Activated naive CD8-positive, alpha-beta T cell (primary cell): ENCODE measurements around the gene NUP160.
"Not testable (repeated sequence)": the region's sequence is repeated elsewhere in the genome, so short reads cannot be mapped to it uniquely, and the experiment has no call there.

Experiments
- H3K27ac Mint-ChIP-seq: one replicate; pipeline ENCODE4 v1.8.0; 2021; ENCODE audit warnings: mixed read lengths
- H3K27me3 Mint-ChIP-seq: one replicate; pipeline ENCODE4 v1.8.0; 2021; ENCODE audit warnings: mixed read lengths
- H3K36me3 Mint-ChIP-seq: one replicate; pipeline ENCODE4 v1.8.0; 2021; ENCODE audit warnings: mixed read lengths
- H3K4me1 Mint-ChIP-seq: one replicate; pipeline ENCODE4 v1.8.0; 2021; ENCODE audit warnings: low read depth, mixed read lengths
- H3K4me3 Mint-ChIP-seq: one replicate; pipeline ENCODE4 v1.8.0; 2021; ENCODE audit warnings: mild to moderate bottlenecking, mixed read lengths
- H3K9me3 Mint-ChIP-seq: one replicate; pipeline ENCODE4 v1.8.0; 2021; ENCODE audit warnings: low read depth, mixed read lengths

The NUP160 gene

DNA sequence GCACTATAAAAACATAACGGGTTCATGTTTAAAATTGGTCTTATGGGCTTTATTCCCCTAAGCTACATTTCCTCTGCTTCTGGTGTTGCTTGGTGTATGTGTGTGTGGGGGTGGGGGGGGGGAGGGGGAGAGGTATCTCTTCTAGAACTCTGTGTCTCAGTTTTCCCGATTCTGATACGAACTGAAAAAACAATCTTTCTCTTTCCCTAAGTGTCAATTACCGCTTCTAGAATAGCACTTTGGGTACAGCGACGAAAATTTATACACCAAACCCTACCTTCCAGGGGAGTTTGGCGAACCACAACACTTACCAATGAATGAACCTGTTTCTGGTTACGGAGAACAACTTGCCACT lies 636 bp downstream of the NUP160 start:
- H3K27ac Mint-ChIP-seq = peak overlapping the region; percentile 99
- no peaks in the 10 kb centered on the region for H3K9me3 Mint-ChIP-seq
- peaks cover 45% of the 10 kb centered on the region for H3K4me1 Mint-ChIP-seq
- H3K4me3 Mint-ChIP-seq = peak overlapping the region; percentile 96
- no peaks in the 10 kb centered on the region for H3K27me3 Mint-ChIP-seq
- peaks cover 5% of the 10 kb centered on the region for H3K36me3 Mint-ChIP-seq

GRCh38 chr11:47846998-47847397 lies 1.2 kb downstream of the NUP160 start:
- Mint-ChIP-seq H3K9me3 (no peaks in the 10 kb centered on the region), H3K36me3 (peaks cover 5% of the 10 kb centered on the region), H3K4me1 (peaks cover 42% of the 10 kb centered on the region), H3K4me3 (peak overlapping the region; percentile 96), H3K27me3 (no peaks in the 10 kb centered on the region), H3K27ac (peak overlapping the region; percentile 59)

DNA sequence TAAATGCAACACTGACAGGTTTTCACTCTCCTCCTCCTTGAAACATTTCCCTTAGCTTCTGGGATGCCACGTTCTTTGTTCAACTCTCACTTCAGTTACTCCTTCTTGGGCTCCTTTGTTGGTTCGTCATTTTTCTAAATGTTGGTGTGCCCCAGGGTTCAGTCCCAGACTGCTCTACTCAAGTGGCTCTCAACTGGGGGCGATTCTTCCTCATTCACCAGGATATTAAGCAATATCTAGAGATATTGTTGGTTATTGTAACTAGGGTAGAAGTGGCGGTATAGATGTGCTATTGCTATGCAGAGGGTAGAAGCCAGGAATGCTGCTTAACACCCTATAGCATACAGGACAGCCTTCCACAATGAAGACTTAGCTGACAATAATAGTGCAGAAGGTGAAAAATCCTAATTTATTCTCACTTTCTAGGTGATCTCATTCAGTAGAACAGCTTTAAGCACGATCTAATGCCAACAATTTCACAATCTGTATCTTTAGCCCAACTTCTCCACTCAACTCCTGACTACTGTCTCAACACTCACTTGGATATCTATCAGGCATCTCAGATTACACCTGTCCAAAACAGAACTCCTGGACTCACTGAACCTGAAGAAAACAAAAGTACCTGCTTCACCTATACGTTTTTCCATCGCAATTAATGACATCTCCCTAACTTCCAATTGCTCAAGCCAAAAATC lies 4.6 kb downstream of the NUP160 start:
- peaks cover 7% of the 10 kb centered on the region for H3K36me3 Mint-ChIP-seq
- no peaks in the 10 kb centered on the region for H3K27me3 Mint-ChIP-seq
- peaks cover 18% of the 10 kb centered on the region for H3K4me1 Mint-ChIP-seq
- H3K4me3 Mint-ChIP-seq = no peak overlapping the region
- H3K9me3 Mint-ChIP-seq = no peaks in the 10 kb centered on the region
- H3K27ac Mint-ChIP-seq = no peak overlapping the region

GRCh38 chr11:47842749-47843148 lies 5.4 kb downstream of the NUP160 start:
- H3K4me3 Mint-ChIP-seq = no peak overlapping the region
- no peak overlapping the region for H3K27ac Mint-ChIP-seq
- no peaks in the 10 kb centered on the region for H3K9me3 Mint-ChIP-seq
- peaks cover 20% of the 10 kb centered on the region for H3K4me1 Mint-ChIP-seq
- peaks cover 10% of the 10 kb centered on the region for H3K36me3 Mint-ChIP-seq
- no peaks in the 10 kb centered on the region for H3K27me3 Mint-ChIP-seq

DNA sequence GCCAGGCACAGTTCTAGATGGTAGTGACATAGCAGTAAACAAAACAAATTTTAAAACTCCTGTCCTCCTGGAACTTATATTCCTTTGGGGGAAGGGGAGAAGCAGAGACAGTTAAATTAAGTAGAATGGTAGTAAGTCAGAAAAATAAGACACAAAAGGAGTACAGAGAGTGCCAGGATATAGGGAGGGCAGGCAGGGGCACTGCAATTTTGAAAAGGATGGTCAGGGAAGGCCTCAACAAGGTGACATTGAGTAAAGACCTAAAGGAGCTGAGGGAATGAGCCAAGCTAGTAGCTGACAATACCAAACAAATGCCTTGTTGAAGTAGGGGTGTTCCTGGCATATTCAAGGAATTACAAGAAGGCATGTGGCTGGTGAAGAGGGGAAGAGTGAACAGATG lies 10.2 kb downstream of the NUP160 start:
- Mint-ChIP-seq H3K4me3 (no peak overlapping the region), H3K36me3 (peaks cover 13% of the 10 kb centered on the region), H3K27ac (no peak overlapping the region), H3K27me3 (no peaks in the 10 kb centered on the region), H3K9me3 (no peaks in the 10 kb centered on the region), H3K4me1 (peaks cover 9% of the 10 kb centered on the region)

DNA sequence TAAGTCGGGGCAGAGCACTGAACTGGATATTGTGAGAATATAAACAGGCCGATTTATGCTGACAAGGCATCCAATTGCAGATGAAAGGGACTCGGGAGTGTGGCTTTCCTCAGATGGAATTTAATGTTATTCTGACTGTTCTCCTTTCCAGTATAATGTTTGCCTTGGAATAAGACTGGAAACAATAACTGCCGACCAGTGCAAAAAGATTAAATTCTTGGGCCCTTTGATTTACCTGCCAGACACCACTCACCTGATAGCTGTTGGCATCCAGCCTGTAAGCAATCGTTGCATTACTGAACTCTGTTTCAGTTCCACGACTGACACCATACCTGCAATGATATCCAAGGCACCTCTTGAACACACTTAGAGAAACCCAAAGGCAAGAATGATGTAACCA lies 10.9 kb downstream of the NUP160 start:
- no peak overlapping the region for H3K27ac Mint-ChIP-seq

DNA sequence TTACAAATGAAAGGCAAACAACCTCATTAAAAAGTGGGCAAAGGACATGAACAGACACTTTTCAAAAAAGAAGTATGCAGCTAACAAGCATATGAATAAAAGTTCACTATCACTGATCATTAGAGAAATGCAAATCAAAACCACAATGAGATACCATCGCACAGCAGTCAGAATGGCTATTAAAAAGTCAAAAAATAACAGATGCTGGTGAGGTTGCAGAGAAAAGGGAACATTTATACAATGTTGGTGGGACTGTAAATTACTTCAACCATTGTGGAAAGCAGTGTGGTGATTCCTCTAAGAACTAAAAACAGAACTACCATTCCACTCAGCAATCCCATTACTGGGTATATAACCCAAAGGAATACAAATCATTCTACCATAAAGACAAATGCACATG lies 18.1 kb downstream of the NUP160 start:
- not testable (repeated sequence) for H3K9me3 Mint-ChIP-seq, H3K27ac Mint-ChIP-seq, H3K4me3 Mint-ChIP-seq, H3K27me3 Mint-ChIP-seq
- Mint-ChIP-seq H3K36me3 (peaks cover 12% of the 10 kb centered on the region), H3K4me1 (peaks cover 36% of the 10 kb centered on the region)

More for the DNA sequence above, 10.9 kb downstream of the NUP160 start:
- Mint-ChIP-seq H3K4me3 (no peak overlapping the region), H3K4me1 (peaks cover 12% of the 10 kb centered on the region), H3K36me3 (peaks cover 17% of the 10 kb centered on the region), H3K27me3 (no peaks in the 10 kb centered on the region), H3K9me3 (no peaks in the 10 kb centered on the region)

GRCh38 chr11:47828284-47828683 lies 19.9 kb downstream of the NUP160 start:
- Mint-ChIP-seq H3K27ac (peak overlapping the region; percentile 71), H3K27me3 (no peaks in the 10 kb centered on the region), H3K4me1 (peaks cover 34% of the 10 kb centered on the region), H3K36me3 (peaks cover 9% of the 10 kb centered on the region), H3K9me3 (no peaks in the 10 kb centered on the region), H3K4me3 (no peak overlapping the region)

- H3K36me3 Mint-ChIP-seq = peaks cover 15% of the 10 kb centered on the region
- not testable (repeated sequence) for H3K4me1 Mint-ChIP-seq, H3K27me3 Mint-ChIP-seq, H3K9me3 Mint-ChIP-seq, H3K27ac Mint-ChIP-seq, H3K4me3 Mint-ChIP-seq
Observed at GRCh38 chr11:47822664-47823063, 25.5 kb downstream of the NUP160 start.

- no peak overlapping the region for H3K4me3 Mint-ChIP-seq
- no peak overlapping the region for H3K27ac Mint-ChIP-seq
- peaks cover 15% of the 10 kb centered on the region for H3K36me3 Mint-ChIP-seq
- no peaks in the 10 kb centered on the region for H3K4me1 Mint-ChIP-seq
- H3K27me3 Mint-ChIP-seq = no peaks in the 10 kb centered on the region
- no peaks in the 10 kb centered on the region for H3K9me3 Mint-ChIP-seq
Observed at GRCh38 chr11:47819743-47820142, 28.4 kb downstream of the NUP160 start.

- H3K9me3 Mint-ChIP-seq = no peaks in the 10 kb centered on the region
- H3K27me3 Mint-ChIP-seq = no peaks in the 10 kb centered on the region
- no peak overlapping the region for H3K4me3 Mint-ChIP-seq
- peaks cover 15% of the 10 kb centered on the region for H3K4me1 Mint-ChIP-seq
- peaks cover 11% of the 10 kb centered on the region for H3K36me3 Mint-ChIP-seq
- H3K27ac Mint-ChIP-seq = peak overlapping the region; percentile 18
Observed at GRCh38 chr11:47800759-47801158, 47.4 kb downstream of the NUP160 start.

- Mint-ChIP-seq H3K9me3 (no peaks in the 10 kb centered on the region), H3K4me1 (peaks cover 15% of the 10 kb centered on the region), H3K36me3 (peaks cover 12% of the 10 kb centered on the region), H3K27me3 (no peaks in the 10 kb centered on the region), H3K27ac (peak overlapping the region; percentile 85), H3K4me3 (peak overlapping the region; percentile 58)
Observed at GRCh38 chr11:47797633-47798032, 50.5 kb downstream of the NUP160 start.

GRCh38 chr11:47791774-47792430 lies 56.2 kb downstream of the NUP160 start:
- Mint-ChIP-seq H3K27me3 (no peaks in the 10 kb centered on the region), H3K4me3 (no peak overlapping the region), H3K36me3 (peaks cover 12% of the 10 kb centered on the region), H3K27ac (no peak overlapping the region), H3K4me1 (peaks cover 3% of the 10 kb centered on the region), H3K9me3 (no peaks in the 10 kb centered on the region)

- H3K36me3 Mint-ChIP-seq = peaks cover 16% of the 10 kb centered on the region
- H3K27ac Mint-ChIP-seq, H3K4me3 Mint-ChIP-seq, H3K27me3 Mint-ChIP-seq, H3K9me3 Mint-ChIP-seq, H3K4me1 Mint-ChIP-seq: not testable (repeated sequence)
Observed at GRCh38 chr11:47790017-47790416, 58.1 kb downstream of the NUP160 start.

DNA sequence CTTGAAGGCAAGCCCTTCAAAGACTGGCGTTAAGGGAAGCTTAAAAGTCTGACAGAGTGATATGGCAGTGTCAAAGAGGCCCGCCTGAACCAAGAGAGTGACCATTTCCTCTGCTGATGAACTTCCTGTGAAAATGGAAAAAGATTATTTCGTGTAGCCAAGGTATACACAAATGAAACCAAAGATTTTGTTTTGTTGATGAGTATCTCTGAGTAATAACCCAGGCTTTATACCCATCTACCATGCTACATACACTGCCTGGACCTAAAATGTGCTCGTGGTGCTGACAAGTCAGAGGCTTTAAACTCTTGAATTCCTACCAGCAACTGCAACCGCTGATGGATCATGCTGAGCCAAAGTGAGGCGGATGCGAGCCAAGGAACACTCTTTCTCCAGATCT lies 60.0 kb downstream of the NUP160 start:
- Mint-ChIP-seq H3K27ac (peak overlapping the region; percentile 28), H3K4me1 (no peaks in the 10 kb centered on the region), H3K27me3 (no peaks in the 10 kb centered on the region), H3K4me3 (no peak overlapping the region), H3K36me3 (peaks cover 14% of the 10 kb centered on the region), H3K9me3 (no peaks in the 10 kb centered on the region)

DNA sequence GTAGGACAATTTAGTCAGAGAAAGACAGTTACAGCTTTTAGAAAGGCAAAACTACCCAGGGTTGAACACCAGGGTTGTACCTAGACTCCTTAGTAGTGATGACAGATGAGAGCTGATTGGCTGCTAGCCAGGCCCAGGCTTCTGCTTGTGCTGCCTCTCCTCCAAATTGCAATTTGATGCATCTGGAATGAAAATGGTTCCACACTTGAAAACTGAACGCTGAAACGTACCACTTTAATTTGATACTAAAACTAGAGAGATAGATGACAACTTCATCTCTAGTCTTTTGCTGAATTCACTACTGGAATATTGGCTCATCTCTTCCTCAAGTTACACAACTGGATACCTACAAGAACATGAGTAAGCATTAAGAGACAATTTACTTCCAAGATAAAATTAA lies 61.8 kb downstream of the NUP160 start:
- H3K27me3 Mint-ChIP-seq = no peaks in the 10 kb centered on the region
- H3K4me3 Mint-ChIP-seq = no peak overlapping the region
- H3K27ac Mint-ChIP-seq = peak overlapping the region; percentile 2
- no peaks in the 10 kb centered on the region for H3K4me1 Mint-ChIP-seq
- no peaks in the 10 kb centered on the region for H3K9me3 Mint-ChIP-seq
- H3K36me3 Mint-ChIP-seq = peaks cover 10% of the 10 kb centered on the region
